Posterior cingulate gyrus (tissue), 11 donors: ENCODE measurements around the gene SMAD6.

Experiments used
- DNase-seq, 10 donors: peaks; one replicate each; pipeline versions ENCODE4 v3.0.0 to v3.0.0-alpha.2; 2020 to 2021; ENCODE audit warnings: mixed read lengths in 3 of 10
- intact Hi-C: fragments of 100-400 bp; cut with DNase I; formaldehyde crosslinking; loops from one replicate; pipeline ENCODE4 v1.15.1; 2023

SMAD6 gene

GRCh38 chr15:66830823-66831222 lies 128.8 kb downstream of the SMAD6 start:
- intact Hi-C loops = no loop called here
- DNase-seq = no peak

GRCh38 chr15:66831289-66831688 lies 129.3 kb downstream of the SMAD6 start:
- intact Hi-C loops = no loop called here
- no peak for DNase-seq

- intact Hi-C loops = no loop called here
- DNase-seq = no peak
These were observed 129.9 kb downstream of the SMAD6 start for GRCh38 chr15:66831801-66832390.
